Measurements from ENCODE around the gene TM2D1.
A peak's percentile ranks its signal among the peaks of the same experiment; 100 is the strongest.
"Not testable (repeated sequence)": the region's sequence is repeated elsewhere in the genome, so short reads cannot be mapped to it uniquely, and the experiment has no call there.

Gene TM2D1
- 26.1 to 28.2 reads per million in 2 experiments for total RNA-seq

- peak; percentile 76 for DNase-seq (ENCODE audit: low read depth)
Measured at GRCh38 chr1:61724813-61725694, at the start of gene TM2D1. Gene TM2D1, minus strand, starts transcription at chr1:61725141. Its CDS starts 21 bp downstream, at chr1:61725120.

DNA sequence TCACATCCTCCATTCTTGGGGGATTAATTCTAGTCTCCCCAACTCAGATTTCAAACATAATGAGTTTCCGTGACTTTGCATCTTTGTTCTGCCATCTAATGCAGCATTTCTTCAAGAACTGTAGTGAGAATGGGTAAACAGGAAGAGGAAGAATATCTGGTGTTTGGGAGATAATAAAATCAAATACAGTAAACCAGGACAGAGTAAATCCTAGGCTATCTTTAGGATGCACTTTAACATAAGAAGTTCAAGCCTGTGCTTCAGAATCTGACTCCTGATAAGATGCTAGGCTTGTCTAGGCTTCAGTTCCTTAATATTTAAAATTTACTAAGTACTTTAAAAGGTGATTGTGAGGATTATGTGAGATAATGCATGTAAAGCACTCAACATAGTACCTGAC is 45.2 kb upstream of the TM2D1 start:
- DNase-seq (ENCODE audit: low read depth): no peak

DNA sequence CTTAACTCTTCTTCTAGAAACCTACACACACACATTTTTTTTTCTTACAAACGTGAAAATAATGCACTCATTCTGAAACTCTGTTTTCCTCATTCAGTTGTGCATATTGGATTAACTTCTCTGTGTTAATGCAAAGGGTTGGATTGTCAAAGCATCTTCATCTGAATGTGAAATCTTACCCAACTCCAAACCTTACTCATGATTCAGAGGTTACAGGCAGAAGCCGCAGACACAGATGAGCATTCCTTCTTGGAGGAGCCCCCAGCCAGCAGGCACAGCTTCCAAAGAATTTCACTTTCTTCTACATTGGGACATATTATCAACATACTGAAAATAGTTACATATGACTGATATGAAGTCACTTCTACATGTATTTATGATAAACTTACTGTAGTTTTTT is 33.0 kb upstream of the TM2D1 start:
- DNase-seq (ENCODE audit: low read depth): no peak

GRCh38 chr1:61756773-61757172 is 31.8 kb upstream of the TM2D1 start:
- DNase-seq (ENCODE audit: low read depth): no peak

DNA sequence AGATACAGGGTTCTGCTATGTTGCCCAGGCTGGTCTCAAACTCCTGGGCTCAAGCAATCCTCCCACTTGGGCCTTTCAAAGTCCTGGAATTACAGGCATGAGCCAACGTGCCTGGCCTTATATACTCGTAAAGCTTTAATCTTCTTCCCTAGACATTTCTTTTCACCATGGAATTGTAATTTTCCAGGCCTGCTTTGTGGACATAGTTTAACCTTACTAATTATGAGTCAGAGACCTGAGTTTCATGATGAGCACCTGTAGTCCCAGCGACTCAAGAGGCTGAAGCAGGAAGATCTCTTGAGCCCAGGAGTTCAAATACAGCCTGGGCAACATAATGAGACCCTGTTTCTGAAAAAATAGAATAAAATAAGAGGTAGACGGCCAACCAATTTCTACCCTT is 29.6 kb upstream of the TM2D1 start:
- DNase-seq (ENCODE audit: low read depth): no peak

DNA sequence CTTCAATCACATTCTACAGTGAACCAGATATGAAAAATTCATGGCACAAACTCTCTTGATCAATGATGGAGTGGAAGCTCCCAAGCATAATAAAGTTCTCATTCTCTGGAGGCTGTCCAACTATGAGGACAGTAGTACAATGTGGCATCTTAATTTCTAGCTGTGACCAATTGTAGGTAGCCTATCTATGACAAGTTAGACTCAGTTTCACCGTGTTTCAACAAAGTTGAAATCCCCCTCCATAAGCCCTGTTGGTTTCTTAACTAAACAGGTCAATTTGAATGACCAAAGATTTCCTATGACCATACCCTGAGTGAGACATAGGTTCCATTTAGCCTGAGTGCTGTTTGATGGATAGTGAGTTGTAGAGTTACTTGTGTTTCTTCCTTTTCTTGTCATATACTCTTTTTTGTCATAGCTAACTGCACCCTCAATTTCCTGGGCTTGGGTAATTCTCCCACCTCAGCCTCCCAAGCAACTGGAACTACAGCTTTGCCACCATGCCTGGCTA is 29.1 kb upstream of the TM2D1 start:
- DNase-seq (ENCODE audit: low read depth): no peak

DNA sequence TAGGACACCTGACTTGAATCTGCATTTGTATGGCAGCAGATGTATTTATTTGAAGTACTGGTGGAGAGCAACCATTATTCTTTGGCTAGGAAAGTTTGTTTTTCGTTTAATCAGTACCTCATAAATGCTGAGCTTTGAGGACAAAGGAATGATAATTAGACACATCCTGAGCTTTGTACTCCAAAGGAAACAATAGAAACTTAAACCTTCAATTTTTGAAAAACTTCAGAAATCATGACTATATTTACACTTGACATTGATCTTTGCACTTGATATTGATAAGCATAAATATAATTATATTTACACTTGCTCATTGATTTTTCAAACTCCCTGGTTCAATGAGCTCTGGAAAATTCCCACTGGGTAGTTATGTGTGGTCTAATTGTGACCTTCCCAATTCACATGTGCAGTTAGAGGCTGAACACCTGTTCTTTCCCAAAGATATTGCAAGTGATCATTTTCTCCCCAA is 28.0 kb upstream of the TM2D1 start:
- DNase-seq (ENCODE audit: low read depth): no peak

DNA sequence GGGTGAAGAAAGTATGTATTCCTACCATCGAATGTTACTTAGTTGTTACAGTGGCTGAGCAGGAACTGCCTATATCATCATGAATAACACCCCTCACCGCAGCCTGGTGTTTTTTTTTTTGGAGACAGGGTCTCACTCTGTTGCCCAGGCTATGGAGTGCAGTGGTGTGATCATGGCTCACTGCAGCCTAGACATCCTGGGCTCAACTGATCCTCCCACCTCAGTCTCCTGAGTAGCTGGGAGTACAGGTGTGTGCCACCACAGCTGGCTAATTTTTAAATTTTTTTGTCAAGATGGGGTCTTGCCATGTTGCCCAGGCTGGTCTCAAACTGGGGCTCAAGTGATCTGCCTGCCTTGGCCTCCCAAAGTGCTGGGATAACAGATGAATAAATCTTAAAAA is 24.6 kb upstream of the TM2D1 start:
- DNase-seq (ENCODE audit: low read depth): no peak

DNA sequence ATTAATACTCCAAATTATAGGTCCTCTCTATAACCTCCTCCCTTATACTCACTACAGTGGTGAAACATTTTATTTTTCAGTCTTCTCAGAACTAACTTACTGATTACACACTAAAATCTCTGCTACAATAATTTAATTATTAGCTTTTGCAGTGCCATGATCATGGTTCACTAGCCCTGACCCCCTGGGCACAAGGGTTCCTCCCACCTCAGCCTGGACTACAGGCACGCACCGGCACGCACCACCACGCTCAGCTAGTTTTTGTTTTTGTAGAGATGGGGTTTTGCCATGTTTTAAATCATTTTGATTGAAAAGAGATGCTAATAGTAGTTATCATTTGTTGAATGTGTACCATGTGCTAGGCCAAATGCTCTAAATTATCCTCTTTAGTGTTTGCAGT is 23.6 kb upstream of the TM2D1 start:
- DNase-seq (ENCODE audit: low read depth): no peak

DNA sequence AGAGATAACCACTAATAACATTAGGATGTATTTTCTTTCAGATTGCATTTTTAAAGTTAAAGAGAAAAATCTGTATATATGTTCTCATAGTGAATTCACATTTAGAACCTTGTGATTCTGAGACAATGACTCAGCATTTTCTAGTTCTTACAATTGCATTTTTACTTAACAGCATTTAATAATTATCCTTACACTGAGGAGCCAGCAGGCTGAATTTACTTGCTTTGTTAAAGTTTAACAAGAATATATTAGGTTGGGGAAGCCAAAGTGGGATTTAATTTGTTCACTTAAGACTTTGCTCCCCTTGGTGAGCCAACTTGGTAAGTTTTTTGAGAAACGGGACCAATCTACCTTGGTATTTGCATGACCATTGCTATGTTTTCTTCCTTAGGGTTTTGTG is 21.9 kb upstream of the TM2D1 start:
- DNase-seq (ENCODE audit: low read depth): no peak

DNA sequence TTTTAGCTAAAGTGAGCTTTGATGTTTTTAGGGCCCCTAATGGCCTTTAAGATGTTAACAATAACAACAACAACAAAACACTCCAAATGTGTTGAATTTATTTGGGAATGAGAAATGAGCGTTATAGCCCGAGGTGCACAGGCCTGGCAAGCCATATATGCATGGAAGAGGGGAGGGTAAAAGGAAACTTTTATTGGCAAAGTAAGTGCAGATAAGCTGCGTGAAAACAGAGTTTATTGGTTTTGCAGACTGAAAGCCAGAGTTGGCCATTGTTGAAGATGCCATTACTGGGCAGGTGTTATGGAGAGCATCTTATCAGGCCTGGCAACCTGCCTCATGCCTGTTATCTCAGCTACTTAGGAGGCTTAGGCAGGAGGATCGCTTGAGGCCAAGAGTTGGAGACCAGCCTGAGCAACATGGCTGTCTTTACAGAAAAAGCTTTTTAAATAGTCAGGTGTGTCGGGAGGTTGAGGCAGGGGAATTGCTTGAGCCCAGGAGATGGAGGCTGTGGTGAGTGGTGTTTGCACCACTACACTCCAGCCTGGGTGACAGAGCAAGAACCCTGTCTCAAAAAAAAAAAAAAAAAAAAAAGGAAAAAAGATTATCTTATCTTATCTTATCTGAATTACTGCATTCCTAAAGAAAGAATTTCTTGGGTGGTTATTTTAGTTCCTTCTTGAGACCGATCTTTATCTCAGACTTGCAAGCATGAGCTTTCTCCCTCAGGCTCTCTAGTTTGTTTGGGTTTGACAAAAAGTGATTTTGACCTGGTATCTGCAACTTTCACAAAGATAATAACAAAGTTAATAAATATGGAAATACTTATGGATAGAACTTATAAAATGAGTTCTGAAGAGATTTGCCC is 19.0 kb upstream of the TM2D1 start:
- DNase-seq (ENCODE audit: low read depth): no peak

GRCh38 chr1:61743431-61743705 is 18.4 kb upstream of the TM2D1 start:
- DNase-seq (ENCODE audit: low read depth): no peak

DNA sequence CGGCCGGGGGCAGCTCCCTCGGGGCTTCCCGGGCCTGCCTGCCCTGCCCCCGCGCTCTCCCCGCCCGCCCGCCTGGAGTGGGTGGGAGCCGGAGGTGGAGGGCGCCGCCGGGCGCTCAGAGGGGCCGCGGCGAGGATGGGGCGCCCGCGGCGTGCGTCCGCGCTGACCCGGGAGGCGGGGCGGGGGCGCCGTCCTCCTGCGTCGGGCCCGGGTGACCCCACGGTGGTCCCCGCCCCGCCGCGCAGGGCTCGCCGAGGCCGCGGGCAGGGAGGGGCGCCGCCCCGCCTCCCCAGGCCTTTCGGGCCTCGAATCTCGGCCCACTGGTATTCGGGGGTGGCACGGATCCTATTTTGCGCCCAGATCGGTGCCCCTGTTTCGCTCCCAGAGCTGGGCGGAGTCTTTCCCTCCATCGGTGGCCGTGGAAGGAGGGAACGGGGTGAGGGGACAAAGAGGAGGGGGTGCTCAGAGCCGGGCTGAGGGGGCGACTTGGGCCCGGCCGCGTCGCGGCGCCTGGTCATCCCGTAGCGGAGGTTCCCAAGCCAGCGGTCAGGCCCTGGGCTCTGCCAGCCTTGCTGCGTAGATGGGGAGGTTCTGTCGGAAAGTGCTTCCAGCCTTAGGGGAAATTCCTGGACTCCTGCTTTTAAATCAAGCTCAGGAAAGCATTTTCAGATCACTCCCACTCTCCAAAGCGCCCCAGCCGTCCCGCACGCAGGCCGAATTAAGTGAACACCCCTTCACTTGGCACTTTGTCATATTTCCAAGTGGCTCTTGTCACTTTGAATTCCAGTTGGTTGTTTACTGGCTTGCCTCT is 17.9 kb upstream of the TM2D1 start:
- no peak for DNase-seq (ENCODE audit: low read depth)

DNA sequence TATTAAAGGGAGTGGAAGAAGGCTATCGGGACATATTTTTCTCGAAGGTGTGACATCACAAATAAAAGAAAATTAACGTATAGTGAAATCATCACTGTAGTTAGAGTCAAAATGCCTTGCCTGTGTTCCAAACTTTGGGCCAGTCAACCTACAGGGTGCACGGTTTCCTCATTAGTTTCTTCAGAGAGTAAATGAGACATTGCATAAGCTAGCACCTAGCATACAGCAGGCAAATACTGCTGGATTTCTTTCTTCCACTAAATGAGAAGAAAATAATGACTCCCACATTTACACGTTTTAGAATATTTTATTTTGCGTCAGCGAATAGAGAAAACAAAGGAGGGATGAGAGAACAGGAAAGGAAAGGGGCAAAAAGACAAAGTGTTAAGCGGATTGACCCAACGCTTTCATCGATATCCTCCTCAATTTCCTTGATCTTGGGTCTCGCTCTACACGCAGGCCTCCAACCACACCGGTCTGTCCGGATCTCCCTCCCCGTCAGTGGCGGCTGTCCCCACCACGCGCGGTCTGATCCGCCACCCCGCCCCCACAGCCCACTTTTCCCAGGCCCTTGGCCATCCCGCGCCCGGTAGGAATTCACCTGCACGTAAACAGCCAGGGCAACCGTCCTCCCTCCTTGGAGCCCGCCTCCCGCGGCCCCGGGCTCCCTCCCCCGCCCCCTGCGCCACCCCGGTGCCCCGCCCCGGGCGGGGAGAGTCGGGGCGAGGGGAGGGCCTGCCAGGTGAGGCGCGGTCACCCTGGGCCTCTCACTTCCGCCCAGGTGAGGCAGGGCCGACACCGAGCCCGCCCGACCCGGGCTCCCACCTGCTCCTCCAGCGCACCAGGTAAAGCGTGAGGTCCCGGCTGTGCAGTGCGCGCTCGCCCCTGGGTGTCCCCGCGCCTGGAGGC is 17.0 kb upstream of the TM2D1 start, which contains the start of gene PATJ:
Gene PATJ (plus strand): TSS at position 770 of the 909 bp plus-strand sequence. CDS start 20,413 bp downstream, outside the sequence.
- DNase-seq (ENCODE audit: low read depth): peak; percentile 43

- DNase-seq (ENCODE audit: low read depth): no peak
Measured at GRCh38 chr1:61740751-61741700, 16.1 kb upstream of the TM2D1 start.

DNA sequence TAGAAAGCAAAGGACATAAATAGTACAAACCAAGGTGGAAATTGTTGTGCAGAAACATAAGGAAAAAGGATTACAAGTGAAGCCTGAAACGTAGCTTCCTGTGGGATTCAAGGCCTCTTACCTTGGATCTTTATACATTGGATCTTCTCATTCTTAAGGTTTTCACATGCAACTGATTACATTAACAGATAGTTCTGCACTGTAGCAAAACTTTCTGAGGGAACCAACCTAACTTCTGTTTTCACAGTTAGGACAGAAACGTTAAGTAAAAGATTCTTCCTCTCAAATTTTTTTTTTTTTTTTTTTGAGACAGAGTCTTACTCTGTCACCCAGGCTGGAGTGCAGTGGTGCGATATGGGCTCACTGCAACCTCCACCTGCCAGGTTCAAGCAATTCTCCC is 7.8 kb upstream of the TM2D1 start:
- no peak for DNase-seq (ENCODE audit: low read depth)

DNA sequence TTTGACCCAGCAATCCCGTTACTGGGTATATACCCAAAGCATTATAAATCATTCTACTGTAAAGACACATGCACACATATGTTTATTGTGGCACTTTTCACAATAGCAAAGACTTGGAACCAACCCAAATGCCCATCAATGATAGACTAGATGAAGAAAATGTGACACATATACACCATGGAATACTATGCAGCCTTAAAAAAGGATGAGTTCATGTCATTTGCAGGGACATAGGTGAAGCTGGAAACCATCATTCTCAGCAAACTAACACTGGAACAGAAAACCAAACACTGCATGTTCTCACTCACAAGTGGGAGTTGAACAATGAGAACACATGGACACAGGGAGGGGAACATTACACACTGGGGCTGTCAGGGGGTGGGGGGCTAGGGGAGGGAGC is 5.7 kb upstream of the TM2D1 start:
- DNase-seq (ENCODE audit: low read depth): not testable (repeated sequence)

- no peak for DNase-seq (ENCODE audit: low read depth)
Measured at GRCh38 chr1:61727544-61727943, 2.6 kb upstream of the TM2D1 start.

DNA sequence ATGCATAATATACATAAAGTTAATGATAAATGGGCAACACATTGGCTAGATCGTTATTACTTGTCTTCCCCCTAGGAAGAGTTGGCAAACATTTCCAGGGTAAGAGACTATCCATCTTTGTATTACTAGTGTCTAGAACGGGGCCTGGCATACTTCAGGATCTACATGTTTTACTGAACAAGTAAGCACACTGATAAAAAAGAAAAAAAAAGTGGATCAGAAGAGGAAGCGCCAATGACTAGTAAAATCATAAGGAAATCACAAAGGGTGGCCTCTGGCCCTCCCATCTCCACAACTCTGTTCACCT is 482 bp downstream of the TM2D1 start:
- DNase-seq (ENCODE audit: low read depth): no peak
